ENCODE measurements around the gene RLN1. TPM values are rescaled to one million over a fixed set of nuclear protein-coding genes. Genes with fewer than 3 reads are reported as not detected.

Gene RLN1
- total and polyA plus RNA-seq, 2 of the 13 experiments (the other 11 are each of a cell fraction or from before 2014, with no cell fraction given), result not detected

DNA sequence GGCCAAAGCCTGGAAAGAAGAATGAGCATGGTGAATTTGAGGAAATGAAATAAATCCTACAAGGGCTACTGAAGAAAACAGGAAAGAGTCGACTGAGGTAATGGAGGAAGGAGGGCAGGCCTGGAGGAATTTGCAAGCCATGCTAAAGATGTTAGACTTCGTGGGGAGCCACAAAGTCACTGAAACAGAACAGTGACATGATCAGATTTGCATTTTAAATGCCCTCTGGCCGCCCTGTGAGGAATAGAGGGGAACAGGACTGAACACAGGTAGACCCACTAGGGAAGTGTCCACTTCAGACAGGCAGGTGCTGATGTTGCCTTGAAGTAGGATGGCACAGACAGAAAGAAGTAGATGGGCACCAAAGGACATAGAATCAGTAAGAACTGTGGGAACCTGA, 42.8 kb upstream of the RLN1 start (continued):
- TF ChIP-seq, protein P1, sequence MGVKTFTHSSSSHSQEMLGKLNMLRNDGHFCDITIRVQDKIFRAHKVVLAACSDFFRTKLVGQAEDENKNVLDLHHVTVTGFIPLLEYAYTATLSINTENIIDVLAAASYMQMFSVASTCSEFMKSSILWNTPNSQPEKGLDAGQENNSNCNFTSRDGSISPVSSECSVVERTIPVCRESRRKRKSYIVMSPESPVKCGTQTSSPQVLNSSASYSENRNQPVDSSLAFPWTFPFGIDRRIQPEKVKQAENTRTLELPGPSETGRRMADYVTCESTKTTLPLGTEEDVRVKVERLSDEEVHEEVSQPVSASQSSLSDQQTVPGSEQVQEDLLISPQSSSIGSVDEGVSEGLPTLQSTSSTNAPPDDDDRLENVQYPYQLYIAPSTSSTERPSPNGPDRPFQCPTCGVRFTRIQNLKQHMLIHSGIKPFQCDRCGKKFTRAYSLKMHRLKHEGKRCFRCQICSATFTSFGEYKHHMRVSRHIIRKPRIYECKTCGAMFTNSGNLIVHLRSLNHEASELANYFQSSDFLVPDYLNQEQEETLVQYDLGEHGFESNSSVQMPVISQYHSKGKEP (CRISPR knock-in tag; IDR thresholded peaks at IDR 0.05), result no peak

DNA sequence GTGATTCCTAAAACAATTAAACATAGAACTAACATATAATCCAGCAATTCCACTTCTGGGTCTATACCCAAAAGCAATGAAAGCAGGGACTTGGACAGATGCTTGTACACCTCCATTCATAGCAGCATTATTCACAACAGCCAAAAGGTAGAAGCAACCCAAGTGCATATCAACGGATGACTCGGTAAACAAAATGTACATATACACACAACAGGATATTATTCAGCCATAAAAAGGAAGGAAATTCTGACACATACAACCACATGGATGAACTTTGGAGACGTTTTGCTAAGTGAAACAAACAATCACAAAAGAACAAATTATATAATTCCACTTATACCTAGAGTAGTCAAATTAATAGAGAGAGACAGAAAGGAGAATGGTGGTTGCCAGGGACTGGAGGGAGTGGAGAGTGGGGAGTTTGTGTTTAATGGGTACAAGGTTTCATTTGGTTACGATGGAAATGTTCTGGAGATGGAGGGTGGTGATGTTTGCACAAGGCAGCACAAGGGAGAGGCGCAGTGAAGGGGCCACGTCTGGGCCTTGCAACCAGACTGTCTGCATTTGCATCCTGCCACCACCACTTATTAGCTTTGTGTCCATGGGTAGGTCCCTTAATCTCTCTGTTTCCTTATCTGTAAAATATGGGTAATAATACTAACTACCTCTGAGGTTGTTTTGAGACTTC, 36.3 kb upstream of the RLN1 start:
- no peak overlapping the region for H2AFZ ChIP-seq (ENCODE audit: low read length)
- ATAC-seq (no peak), DNase-seq (ENCODE audit: low spot score) (no peak), FAIRE-seq (no peak)
- H3K27me3 ChIP-seq (ENCODE audit: control insufficient read depth in 1 of 2, insufficient read depth in 2 of 2, low read length in 2 of 2), result no peaks in the 10 kb centered on the region
- intact Hi-C loops (cut with micrococcal nuclease; ENCODE audit: unreplicated experiment) (no loop called here), in situ Hi-C loops (cut with HindIII; ENCODE audit: extremely low pct_ligation_motif_present, low pct_unique_long_range_greater_than_20kb) (no loop called here)
- no peaks in the 10 kb centered on the region for H3K79me2 ChIP-seq (ENCODE audit: insufficient read depth, low read length)
- no peak overlapping the region for H3K9ac ChIP-seq (ENCODE audit: insufficient read depth, low read depth, low read length)
- H3K36me3 ChIP-seq (replicated peaks in 1 of 2; ENCODE audit: control insufficient read depth in 1 of 2, insufficient read depth in 2 of 2, low read length in 2 of 2), result no peaks in the 10 kb centered on the region
- H3K4me3 ChIP-seq (replicated peaks in 1 of 3; ENCODE audit: insufficient read depth in 1 of 3, low read depth in 2 of 3, low read length in 3 of 3), result no peak overlapping the region
- H3K9me3 ChIP-seq (ENCODE audit: low read length), result no peaks in the 10 kb centered on the region
- CTCF ChIA-PET (ENCODE audit: low intra/inter-chr PET ratio, low total read pairs), result no interaction called here
- TF ChIP-seq, protein P2, sequence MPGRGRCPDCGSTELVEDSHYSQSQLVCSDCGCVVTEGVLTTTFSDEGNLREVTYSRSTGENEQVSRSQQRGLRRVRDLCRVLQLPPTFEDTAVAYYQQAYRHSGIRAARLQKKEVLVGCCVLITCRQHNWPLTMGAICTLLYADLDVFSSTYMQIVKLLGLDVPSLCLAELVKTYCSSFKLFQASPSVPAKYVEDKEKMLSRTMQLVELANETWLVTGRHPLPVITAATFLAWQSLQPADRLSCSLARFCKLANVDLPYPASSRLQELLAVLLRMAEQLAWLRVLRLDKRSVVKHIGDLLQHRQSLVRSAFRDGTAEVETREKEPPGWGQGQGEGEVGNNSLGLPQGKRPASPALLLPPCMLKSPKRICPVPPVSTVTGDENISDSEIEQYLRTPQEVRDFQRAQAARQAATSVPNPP (CRISPR knock-in tag; IDR thresholded peaks at IDR 0.05), result no peak
- no peak for TF ChIP-seq ZNF136 (CRISPR knock-in tag; IDR thresholded peaks at IDR 0.05; ENCODE audit: low read depth)
- no peak for TF ChIP-seq ONECUT2 (CRISPR knock-in tag; IDR thresholded peaks at IDR 0.05)
- no peak for TF ChIP-seq SSRP1 (CRISPR knock-in tag; IDR thresholded peaks at IDR 0.05)
- TF ChIP-seq ATAD3A (CRISPR knock-in tag; IDR thresholded peaks at IDR 0.05), result no peak
- TF ChIP-seq ATM (IDR thresholded peaks at IDR 0.05; ENCODE audit: borderline replicate concordance), result no peak
- TF ChIP-seq NCOA5 (CRISPR knock-in tag; IDR thresholded peaks at IDR 0.05), result no peak
- H3K27ac ChIP-seq (ENCODE audit: extremely low read length, insufficient read depth, low read length), result no peak overlapping the region
- no peaks in the 10 kb centered on the region for H4K20me1 ChIP-seq (ENCODE audit: insufficient read depth, low read length)
- POLR2A ChIA-PET, result no interaction called here
- no peaks in the 10 kb centered on the region for H3K4me1 ChIP-seq (ENCODE audit: insufficient read depth, low read length)
- no TSS peak for BruUV-seq (replicated peaks)
- WGBS (ENCODE audit: low lambda C conversion rate), result 69% methylated on average over 6 of the region's 6 CpGs
- H3K4me2 ChIP-seq (ENCODE audit: low read depth, low read length), result no peak overlapping the region

Data from HepG2 (cell line).